HG02642 (cell line): ENCODE results near the gene NPC2.
"Not testable (repeated sequence)": the region's sequence is repeated elsewhere in the genome, so short reads cannot be mapped to it uniquely, and the experiment has no call there.

Experiments used
- ATAC-seq: cut with Tn5 transposase; IDR thresholded peaks from one replicate; pipeline ENCODE4 v1.9.1; 2021; ENCODE audit warnings: mild to moderate bottlenecking; ENCODE audit not compliant: unreplicated experiment, poor library complexity

The NPC2 gene

GRCh38 chr14:74492776-74493342 lies at the start of gene NPC2:
Gene NPC2 (minus strand): TSS chr14:74493305. CDS start chr14:74493274, 31 bp downstream.
- peak; percentile 25 for ATAC-seq

- ATAC-seq, result no peak
These were observed 49.1 kb upstream of the NPC2 start for GRCh38 chr14:74542056-74542685.

GRCh38 chr14:74541225-74541624 lies 48.1 kb upstream of the NPC2 start:
- no peak for ATAC-seq

- ATAC-seq, result no peak
These were observed 46.4 kb upstream of the NPC2 start for GRCh38 chr14:74539503-74539902.

DNA sequence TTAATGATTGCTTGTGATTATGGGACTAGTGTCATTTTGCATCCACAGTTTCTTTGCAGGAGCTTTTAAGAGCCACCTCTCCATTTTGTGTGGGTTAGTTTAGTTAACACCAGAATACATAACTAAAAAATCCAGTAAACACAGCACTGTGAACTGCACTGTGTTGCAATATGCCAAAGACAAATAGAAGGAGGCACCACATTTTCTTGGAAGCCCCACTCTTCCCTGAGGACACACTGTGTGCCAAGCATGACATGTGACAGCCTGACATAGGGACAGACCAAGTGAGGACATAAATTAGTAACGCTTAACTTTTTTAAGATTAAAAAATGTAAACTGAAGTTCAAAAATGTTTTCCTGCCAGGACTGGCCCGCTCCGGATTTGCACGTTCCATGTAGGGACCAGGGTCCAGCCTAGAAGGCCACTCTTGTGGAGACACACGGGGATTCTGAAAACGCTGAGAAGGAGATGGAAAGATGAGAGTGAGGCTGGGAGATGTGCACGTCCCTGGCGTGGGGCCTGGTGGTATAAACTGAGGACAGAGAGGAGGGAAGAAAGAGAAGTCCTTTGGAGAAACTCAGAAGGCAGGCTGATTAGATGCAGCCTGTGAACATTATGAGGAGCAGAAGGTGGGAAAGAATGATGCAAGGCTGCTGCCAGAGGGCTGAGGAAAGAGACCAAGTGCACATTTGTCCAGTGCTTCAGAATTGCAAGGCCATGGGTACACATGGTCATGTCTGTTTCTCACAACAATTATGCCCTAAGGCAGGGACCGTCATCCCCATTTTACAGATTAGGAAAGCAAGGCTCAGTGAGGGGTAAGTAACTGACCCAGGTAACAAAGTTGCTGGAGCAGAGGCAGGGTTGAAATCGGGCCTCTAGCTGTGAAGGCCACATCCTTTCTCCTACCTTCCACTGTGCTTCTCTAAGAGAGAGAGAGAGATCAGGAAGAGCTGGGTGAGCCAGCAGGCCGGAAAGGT lies 45.6 kb upstream of the NPC2 start:
- no peak for ATAC-seq

- ATAC-seq, result not testable (repeated sequence)
These were observed 43.2 kb upstream of the NPC2 start for GRCh38 chr14:74536336-74536735.

GRCh38 chr14:74535756-74536325 lies 42.7 kb upstream of the NPC2 start:
- no peak for ATAC-seq

- ATAC-seq, result no peak
These were observed 40.5 kb upstream of the NPC2 start for GRCh38 chr14:74533576-74533975.

DNA sequence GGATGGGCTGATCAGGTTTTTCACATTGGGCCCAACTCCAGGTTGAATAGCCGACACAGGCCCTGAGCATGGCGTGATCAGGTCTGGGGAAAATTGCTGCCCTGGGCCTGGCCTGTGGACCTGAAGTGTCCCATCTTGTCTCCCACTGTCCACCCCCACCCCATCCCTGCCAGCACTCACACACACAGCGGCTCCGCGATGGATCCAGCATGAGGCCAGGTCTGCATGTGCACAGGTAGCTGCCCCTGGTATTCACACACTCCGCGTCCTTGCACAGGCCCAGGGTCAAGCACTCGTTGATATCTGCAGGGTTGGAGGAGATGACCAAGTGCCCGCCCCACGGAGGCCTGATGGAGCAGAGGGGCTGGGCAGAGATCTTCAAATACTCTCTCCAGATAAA lies 39.1 kb upstream of the NPC2 start:
- ATAC-seq, result no peak

DNA sequence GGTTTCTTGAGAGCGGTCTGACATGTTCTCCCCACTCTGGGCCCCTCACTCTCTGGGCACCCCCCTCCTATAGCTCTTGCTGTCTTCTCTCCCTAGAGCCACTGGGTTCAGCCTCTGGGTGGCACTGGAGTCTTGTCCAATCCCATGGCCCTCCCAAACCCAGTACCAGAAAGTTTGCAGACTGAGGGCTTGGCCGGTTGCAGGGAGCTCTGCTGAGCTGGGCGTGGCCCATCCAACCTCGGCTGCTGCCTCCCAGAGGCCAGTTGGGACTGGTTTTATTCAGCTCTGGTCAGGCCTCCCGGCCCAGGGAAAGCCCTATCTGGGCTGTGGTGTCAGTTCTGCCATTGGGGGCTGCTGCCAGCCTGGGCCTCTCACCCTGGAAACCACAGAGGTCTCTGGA lies 38.4 kb upstream of the NPC2 start:
- ATAC-seq, result no peak

GRCh38 chr14:74531006-74531405 lies 37.9 kb upstream of the NPC2 start:
- ATAC-seq, result no peak

- no peak for ATAC-seq
These were observed 35.8 kb upstream of the NPC2 start for GRCh38 chr14:74528886-74529285.

DNA sequence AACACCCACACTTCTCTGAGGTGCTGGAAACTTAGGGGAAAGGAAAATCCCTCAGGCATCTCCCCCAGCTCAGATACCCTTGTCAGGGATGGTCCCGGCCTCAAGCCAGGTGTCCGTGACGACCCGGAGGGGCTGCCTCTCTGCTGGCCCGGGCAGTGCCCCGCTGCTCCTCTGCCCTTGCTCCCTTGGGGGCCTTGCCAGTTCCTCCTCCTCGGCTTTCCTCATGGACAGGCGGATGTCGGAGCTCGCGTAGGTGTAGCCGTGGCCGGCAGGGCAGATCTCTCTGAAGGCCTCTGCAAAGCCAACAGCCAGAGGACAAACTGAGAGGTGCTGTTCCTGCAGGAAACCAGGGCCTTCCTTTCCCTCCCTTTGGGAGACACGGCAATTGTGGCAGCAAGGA lies 35.3 kb upstream of the NPC2 start:
- no peak for ATAC-seq

- ATAC-seq, result no peak
These were observed 34.7 kb upstream of the NPC2 start for GRCh38 chr14:74527736-74528280.

DNA sequence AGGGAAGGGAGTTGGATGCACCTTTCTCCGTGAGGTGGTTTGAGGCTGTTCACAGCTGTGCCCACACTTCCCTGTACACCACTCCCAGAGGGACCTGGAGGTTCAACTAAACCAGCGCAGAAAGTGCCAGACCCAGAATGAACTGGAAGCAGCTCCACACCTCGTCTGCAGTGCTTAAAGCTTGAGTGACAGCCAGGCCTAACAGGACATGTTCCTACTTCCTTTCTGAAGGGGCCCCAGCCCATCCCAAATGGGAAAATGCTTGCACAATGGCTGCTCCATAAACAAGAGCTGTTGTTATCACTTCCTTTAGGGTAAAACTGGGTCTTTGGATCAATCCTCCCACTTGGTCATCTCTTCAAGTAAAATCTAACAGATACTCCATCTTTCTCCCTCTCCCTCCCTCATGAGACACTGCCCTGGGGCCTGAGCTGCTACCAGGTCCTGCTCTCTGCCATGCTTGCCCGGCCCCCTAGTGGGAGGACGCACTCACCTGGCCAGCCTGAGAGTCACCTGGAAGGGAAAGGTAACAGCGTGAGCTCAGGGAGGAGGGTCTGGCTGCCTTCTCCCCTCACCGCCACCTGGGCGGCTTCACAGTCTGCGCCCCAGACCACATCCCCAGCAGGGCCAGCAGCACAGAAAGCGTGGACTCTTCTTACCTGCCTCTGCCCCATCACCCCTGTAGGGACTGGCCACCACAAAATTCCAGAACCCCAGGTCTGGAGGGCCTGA lies 33.9 kb upstream of the NPC2 start:
- no peak for ATAC-seq

- no peak for ATAC-seq
These were observed 32.3 kb upstream of the NPC2 start for GRCh38 chr14:74525361-74525851.

- ATAC-seq, result no peak
These were observed 31.7 kb upstream of the NPC2 start for GRCh38 chr14:74524812-74525135.

DNA sequence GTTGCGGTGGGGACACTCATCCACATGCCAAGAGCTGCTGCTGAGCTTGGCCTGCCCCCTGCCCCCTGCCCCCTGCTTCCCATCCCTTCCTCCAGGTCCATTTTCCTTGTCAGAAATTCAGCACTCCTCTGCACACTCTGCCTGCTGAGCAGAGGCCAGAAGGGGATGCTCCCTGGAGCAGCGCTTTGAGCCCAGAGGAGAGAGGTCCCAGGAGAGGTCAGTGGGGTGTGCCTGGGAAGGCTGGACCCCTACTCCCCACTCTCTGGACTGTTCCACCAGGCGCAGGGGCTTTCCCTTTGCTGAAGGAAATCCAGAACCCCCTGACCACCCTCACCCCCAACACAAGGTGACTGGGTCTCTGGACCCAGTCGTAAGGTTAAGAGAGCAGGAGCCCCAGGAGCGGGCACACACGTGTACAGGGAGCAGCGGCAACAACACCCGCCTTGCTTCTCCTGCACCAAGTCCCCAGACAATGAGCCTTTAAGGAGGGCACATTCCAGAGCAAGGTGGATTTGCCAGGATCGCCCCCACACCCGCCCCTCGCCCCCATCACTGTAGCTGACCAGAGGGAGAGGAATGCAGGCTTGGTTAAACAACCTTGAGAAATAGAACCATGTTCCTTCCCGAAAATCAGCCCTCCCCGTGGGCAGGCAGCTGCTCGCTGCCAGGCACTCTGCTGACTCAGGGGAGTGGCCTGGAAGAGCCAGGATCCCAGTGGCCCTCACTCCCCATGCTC lies 31.1 kb upstream of the NPC2 start:
- ATAC-seq, result no peak

DNA sequence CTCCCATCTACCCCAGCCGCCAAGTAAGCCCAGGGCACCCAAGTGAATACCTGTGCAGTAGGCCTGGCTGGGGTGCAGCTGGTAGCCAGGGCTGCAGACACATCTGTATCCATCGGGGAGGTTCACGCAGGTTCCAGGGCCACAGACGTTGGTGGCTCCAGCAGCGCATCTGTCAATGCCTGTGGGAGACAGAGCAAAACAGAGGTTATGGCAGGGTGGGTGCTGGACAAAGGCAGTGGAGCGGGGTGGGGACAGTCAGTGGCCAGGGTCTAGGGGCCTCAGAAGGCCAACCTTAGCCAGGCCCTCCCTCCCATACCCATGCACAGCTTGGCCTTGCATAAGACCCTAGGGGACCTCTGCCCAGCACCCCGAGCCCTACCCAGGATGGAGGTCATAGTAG lies 29.6 kb upstream of the NPC2 start:
- no peak for ATAC-seq
